ENCODE measurements around the gene PTPRN2. TPM values are rescaled to one million over a fixed set of nuclear protein-coding genes. Genes with fewer than 3 reads are reported as not detected.
"Not testable (repeated sequence)": the region's sequence is repeated elsewhere in the genome, so short reads cannot be mapped to it uniquely, and the experiment has no call there.

The PTPRN2 gene
- total RNA-seq, 1 donor = 0.27 TPM

- DNase-seq (ENCODE audit: low read depth in 2 of 3, low spot score in 2 of 3) = no peak
These were observed 50.6 kb downstream of the PTPRN2 start for GRCh38 chr7:158536871-158537515.

- no peak for DNase-seq (ENCODE audit: low read depth in 2 of 3, low spot score in 2 of 3)
These were observed 52.5 kb downstream of the PTPRN2 start for GRCh38 chr7:158535079-158535478.

DNA sequence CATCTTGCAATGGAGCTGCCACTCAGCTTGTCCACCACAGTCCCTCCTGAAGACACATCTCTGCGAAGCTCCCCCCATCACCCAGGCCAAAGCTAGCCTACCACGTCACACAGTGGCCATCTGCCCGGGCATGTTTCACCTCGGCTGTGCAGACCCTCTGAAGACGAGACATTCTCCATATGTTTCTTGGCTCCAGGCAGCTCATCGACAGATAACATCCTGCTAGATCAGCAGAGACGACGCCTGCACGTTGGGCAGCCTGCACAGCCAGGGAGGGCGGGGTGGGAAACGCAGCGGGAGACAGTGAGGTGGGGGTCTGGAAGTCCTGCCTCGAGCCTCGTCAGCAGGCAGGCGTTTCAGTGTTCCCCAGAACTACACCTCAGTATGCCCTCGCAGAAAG, 53.0 kb downstream of the PTPRN2 start:
- DNase-seq (ENCODE audit: low read depth in 2 of 3, low spot score in 2 of 3) = no peak

GRCh38 chr7:158534134-158534515, 53.5 kb downstream of the PTPRN2 start:
- DNase-seq (ENCODE audit: low read depth in 2 of 3, low spot score in 2 of 3) = not testable (repeated sequence)

DNA sequence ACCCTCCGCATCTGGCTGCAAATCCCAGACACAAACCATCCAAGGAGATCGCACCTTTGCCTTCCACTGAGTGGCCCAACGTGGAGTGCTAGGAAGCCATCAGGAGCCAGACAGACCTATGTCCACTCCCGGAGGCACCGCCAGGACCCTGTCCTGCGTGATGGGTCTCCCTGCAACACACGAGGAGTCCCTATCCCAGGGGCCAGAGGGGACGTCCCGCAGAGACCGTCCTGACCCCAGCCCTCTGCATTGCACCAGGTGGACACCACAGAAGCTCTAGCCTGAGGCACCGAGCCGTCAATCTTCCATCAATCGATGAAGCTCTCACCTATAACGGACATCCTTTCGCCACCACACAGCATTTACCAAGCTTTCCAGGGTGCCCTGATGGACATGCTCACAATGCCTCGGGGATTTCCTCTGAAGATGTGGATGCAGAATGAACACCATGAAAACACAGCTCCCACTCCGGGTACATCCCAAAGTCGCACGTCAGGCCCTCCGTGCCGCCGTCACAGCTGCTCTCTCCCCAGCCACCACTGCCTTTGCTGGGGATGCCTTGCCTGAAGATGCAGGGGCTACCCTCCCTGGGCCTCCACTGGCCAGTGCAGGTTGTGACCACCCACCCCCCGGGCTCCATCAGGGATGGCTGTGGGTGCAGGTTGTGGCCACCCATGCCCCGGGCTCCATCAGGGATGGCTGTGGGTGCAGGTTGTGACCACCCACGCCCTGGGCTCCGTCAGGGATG, 54.1 kb downstream of the PTPRN2 start:
- DNase-seq (ENCODE audit: low read depth in 2 of 3, low spot score in 2 of 3) = no peak

- DNase-seq (ENCODE audit: low read depth in 2 of 3, low spot score in 2 of 3) = no peak
These were observed 55.5 kb downstream of the PTPRN2 start for GRCh38 chr7:158532093-158532627.

GRCh38 chr7:158531661-158532060, 56.0 kb downstream of the PTPRN2 start:
- no peak for DNase-seq (ENCODE audit: low read depth in 2 of 3, low spot score in 2 of 3)

GRCh38 chr7:158530800-158531609, 56.6 kb downstream of the PTPRN2 start:
- DNase-seq (ENCODE audit: low read depth in 2 of 3, low spot score in 2 of 3) = no peak

DNA sequence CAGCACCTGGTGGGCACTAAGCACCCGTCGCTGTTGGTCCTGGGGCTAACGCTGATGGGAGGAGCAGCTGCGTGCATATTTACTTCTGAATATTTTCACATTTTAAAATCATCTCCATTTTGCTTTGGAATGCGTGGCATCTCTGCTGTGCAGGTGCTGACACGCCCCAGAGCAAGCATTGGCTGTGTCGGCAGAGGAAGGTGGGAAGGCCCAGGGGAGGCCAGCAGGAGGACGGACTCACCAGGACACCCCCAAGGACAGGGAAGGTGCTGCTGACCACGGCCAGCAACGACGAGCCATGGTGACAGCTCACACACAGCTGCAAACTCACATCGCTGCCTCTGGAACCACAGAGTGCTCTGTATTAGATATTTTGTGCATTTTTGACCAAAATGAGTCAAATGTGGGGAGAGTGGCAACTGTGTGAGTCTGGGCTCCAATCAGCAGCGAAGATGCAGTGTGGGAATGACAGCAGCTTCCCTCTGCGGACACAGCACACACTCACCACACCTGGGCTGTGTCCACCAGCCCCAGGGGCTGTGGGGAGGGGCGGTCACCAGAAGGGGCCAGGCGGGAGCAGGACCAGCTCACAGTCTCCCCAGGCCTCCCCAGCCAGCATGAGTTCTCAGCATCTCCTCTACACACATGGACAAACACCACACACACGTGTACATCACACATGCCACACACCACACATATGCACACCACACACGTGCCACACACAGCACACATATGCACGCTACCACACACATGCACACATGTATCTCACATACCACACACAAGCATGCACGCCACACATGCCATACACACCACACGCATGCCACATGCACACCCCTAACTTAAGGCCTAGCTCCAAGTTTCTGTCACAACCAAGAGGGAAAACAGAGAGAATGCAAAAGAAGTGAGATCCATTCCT, 58.2 kb downstream of the PTPRN2 start:
- no peak for DNase-seq (ENCODE audit: low read depth in 2 of 3, low spot score in 2 of 3)

- DNase-seq (ENCODE audit: low read depth in 2 of 3, low spot score in 2 of 3) = no peak
These were observed 59.6 kb downstream of the PTPRN2 start for GRCh38 chr7:158527915-158528502.

GRCh38 chr7:158527495-158527894, 60.1 kb downstream of the PTPRN2 start:
- no peak for DNase-seq (ENCODE audit: low read depth in 2 of 3, low spot score in 2 of 3)

- DNase-seq (ENCODE audit: low read depth in 2 of 3, low spot score in 2 of 3) = no peak
These were observed 60.6 kb downstream of the PTPRN2 start for GRCh38 chr7:158527038-158527437.

GRCh38 chr7:158526531-158526930, 61.1 kb downstream of the PTPRN2 start:
- DNase-seq (ENCODE audit: low read depth in 2 of 3, low spot score in 2 of 3) = no peak

- DNase-seq (ENCODE audit: low read depth in 2 of 3, low spot score in 2 of 3) = no peak
These were observed 61.8 kb downstream of the PTPRN2 start for GRCh38 chr7:158525648-158526484.

DNA sequence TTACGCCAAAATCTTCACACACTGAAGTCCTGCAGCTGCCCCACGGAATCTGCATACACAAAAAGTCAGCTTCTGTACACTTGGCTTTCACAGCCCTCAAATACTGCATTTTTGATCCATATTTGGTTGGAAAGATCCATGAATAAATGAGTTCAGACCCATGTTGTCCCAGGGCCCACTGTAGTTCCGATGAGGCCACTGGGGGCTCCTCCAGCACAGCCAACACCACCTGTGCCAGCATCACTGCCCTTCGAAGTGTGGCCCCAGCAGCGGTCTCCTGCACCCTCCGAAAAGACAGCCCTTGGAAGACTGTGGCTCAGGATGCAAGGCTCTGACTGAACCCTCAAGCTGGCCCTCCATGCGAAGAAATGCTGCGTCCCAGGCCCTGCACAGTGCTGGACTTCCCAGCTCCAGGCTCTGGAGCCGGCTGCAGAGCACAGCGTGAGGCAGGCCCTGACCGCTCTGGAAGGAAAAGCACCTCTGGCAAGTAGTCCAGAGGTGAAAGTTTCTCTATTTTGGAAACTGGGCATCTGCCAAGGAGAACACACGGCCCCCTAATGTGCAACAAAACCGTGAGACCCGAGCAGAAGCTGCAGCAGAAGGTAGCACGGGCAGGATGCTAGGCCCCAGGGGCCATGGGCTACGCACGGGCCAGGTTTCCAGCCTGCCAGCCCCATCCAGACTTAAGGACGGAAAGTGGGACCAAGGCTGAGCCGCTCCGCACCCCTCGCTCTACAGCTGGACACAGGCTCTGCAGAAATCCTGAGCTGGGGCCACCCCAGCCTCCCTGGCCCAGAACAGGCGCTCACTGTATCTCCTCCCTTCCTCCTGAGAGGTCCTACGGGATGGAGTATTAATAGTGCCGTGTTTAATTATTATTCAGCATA, 62.6 kb downstream of the PTPRN2 start:
- DNase-seq (ENCODE audit: low read depth in 2 of 3, low spot score in 2 of 3) = no peak

GRCh38 chr7:158524286-158524685, 63.3 kb downstream of the PTPRN2 start:
- peak in 1 of 3 donors; percentile 8 for DNase-seq (ENCODE audit: low read depth in 2 of 3, low spot score in 2 of 3)

GRCh38 chr7:158523877-158524276, 63.7 kb downstream of the PTPRN2 start:
- not testable (repeated sequence) for DNase-seq (ENCODE audit: low read depth in 2 of 3, low spot score in 2 of 3)
